HepG2 (cell line): ENCODE measurements around the gene NEDD4L. TPM values are rescaled to one million over a fixed set of nuclear protein-coding genes. Genes with fewer than 3 reads are reported as not detected.

Experiments used
- ATAC-seq: fragments of 200-7000 bp; cut with Tn5 transposase; 3 replicates; pipeline ENCODE4 v1.9.1; 2020; ENCODE audit warnings: mild to moderate bottlenecking, moderate library complexity
- BruUV-seq: library from RNA; stranded (reverse); fragments of 400-500 nt; replicated peaks from 2 replicates; lab custom pipeline; 2021; lab: Mats Ljungman, UMichigan
- CTCF ChIA-PET: fragments of 300-600 bp; formaldehyde crosslinking; extraction: SDS; loops from one replicate; lab custom pipeline; 2021; ENCODE audit warnings: low total read pairs, inconsistent platforms, low intra/inter-chr PET ratio; lab: Yijun Ruan, JAX
- POLR2A ChIA-PET: fragments of 350-600 bp; sonication (Branson Sonifier 250); formaldehyde crosslinking; loops from one replicate; lab custom pipeline; 2020; ENCODE audit warnings: antibody characterized with exemption, inconsistent platforms; lab: Yijun Ruan, JAX
- DNase-seq: peaks from one replicate; pipeline ENCODE4 v3.0.0-alpha.2; 2015; ENCODE audit warnings: low spot score
- FAIRE-seq: peaks from 3 replicates; lab custom pipeline; 2011; peaks lifted over from hg19 to GRCh38; lab: Jason Lieb, UNC
- H2AFZ ChIP-seq: one replicate; pipeline ENCODE4 v1.6.1; 2011; ENCODE audit warnings: low read length, inconsistent platforms
- H3K27ac ChIP-seq: fragments of 300-600 bp; 3 replicates; pipeline ENCODE4 v1.8.0; 2011; ENCODE audit warnings: mixed run types, mild to moderate bottlenecking, mixed read lengths, low read length, inconsistent platforms; ENCODE audit not compliant: insufficient read depth; ENCODE audit errors: extremely low read length
- H3K27me3 ChIP-seq, 2 experiments: fragments of 200-600 bp in 1 of 2; 2 replicates in 1 of 2; 3 replicates in 1 of 2; pipeline versions ENCODE4 v1.6.0 to v1.8.0; 2011; ENCODE audit warnings: low read length in 2 of 2, mild to moderate bottlenecking in 2 of 2, moderate library complexity in 2 of 2, inconsistent platforms in 1 of 2; ENCODE audit not compliant: insufficient read depth in 2 of 2, control insufficient read depth in 1 of 2
- H3K36me3 ChIP-seq, 2 experiments: fragments of 200-600 bp in 1 of 2; replicated peaks in 1 of 2; 2 replicates in 1 of 2; 3 replicates in 1 of 2; pipeline versions ENCODE4 v1.5.1 to v1.8.0; 2011; ENCODE audit warnings: low read length in 2 of 2, inconsistent platforms in 1 of 2; ENCODE audit not compliant: insufficient read depth in 2 of 2, control insufficient read depth in 1 of 2
- H3K4me1 ChIP-seq: 2 replicates; pipeline ENCODE4 v1.5.1; 2012; ENCODE audit warnings: low read length, inconsistent platforms; ENCODE audit not compliant: insufficient read depth
- H3K4me2 ChIP-seq: 2 replicates; pipeline ENCODE4 v1.6.0; 2011; ENCODE audit warnings: low read depth, low read length, inconsistent platforms
- H3K4me3 ChIP-seq, 3 experiments: fragments of 200-600 bp in 1 of 3; sonication (generic), shearing (Covaris generic) in 1 of 3; replicated peaks in 1 of 3; 2 replicates each; pipeline ENCODE4 v1.5.1; 2011 to 2016; ENCODE audit warnings: low read length in 3 of 3, inconsistent platforms in 2 of 3, low read depth in 2 of 3, mild to moderate bottlenecking in 2 of 3, control low read depth in 1 of 3, mixed read lengths in 1 of 3; ENCODE audit not compliant: insufficient read depth in 1 of 3
- H3K79me2 ChIP-seq: one replicate; pipeline ENCODE4 v1.6.1; 2011; ENCODE audit warnings: low read length, inconsistent platforms; ENCODE audit not compliant: insufficient read depth
- H3K9ac ChIP-seq: 2 replicates; pipeline ENCODE4 v1.6.0; 2011; ENCODE audit warnings: mild to moderate bottlenecking, low read depth, low read length, inconsistent platforms; ENCODE audit not compliant: insufficient read depth
- H3K9me3 ChIP-seq: 2 replicates; pipeline ENCODE4 v1.5.1; 2012; ENCODE audit warnings: mild to moderate bottlenecking, low read length
- H4K20me1 ChIP-seq: 2 replicates; pipeline ENCODE4 v1.6.0; 2011; ENCODE audit warnings: inconsistent platforms, mild to moderate bottlenecking, low read length, moderate library complexity; ENCODE audit not compliant: insufficient read depth
- HOXA3 ChIP-seq: sonication (generic); formaldehyde crosslinking; IDR thresholded peaks from 2 replicates; pipeline ENCODE4 v1.5.0; 2020; ENCODE audit warnings: missing genetic modification reagents
- MAFK ChIP-seq, 2 experiments: IDR thresholded peaks in 1 of 2; conservative IDR thresholded peaks in 1 of 2; 2 replicates each; pipeline ENCODE4 v1.6.1; 2011; ENCODE audit warnings: improper control_type of control experiment in 2 of 2, low read length in 2 of 2
- MED13 ChIP-seq: sonication (generic); formaldehyde crosslinking; IDR thresholded peaks from 2 replicates; pipeline ENCODE4 v1.5.0; 2020; ENCODE audit warnings: missing genetic modification reagents
- NBN ChIP-seq: fragments of 450-650 bp; conservative IDR thresholded peaks from 2 replicates; pipeline ENCODE4 v1.6.1; 2017
- PITX1 ChIP-seq: sonication (generic); formaldehyde crosslinking; IDR thresholded peaks from 2 replicates; pipeline ENCODE4 v1.5.1; 2020; ENCODE audit warnings: mild to moderate bottlenecking, missing genetic modification reagents
- ZFX ChIP-seq: sonication (generic); formaldehyde crosslinking; IDR thresholded peaks from 2 replicates; pipeline ENCODE4 v1.4.0; 2020; ENCODE audit warnings: mild to moderate bottlenecking, low read depth, missing genetic modification reagents, moderate library complexity
- ZNF547 ChIP-seq: sonication (generic); formaldehyde crosslinking; IDR thresholded peaks from 2 replicates; pipeline ENCODE4 v1.5.1; 2020; ENCODE audit warnings: mild to moderate bottlenecking, missing genetic modification reagents
- ZNF567 ChIP-seq: sonication (generic); formaldehyde crosslinking; IDR thresholded peaks from 2 replicates; pipeline ENCODE4 v1.8.1; 2023; ENCODE audit warnings: mild to moderate bottlenecking, missing genetic modification reagents, borderline replicate concordance
- ZNF598 ChIP-seq: sonication (generic); formaldehyde crosslinking; IDR thresholded peaks from 2 replicates; pipeline ENCODE4 v1.5.1; 2020; ENCODE audit warnings: mild to moderate bottlenecking, missing genetic modification reagents, borderline replicate concordance
- ZNF7 ChIP-seq: IDR thresholded peaks from 2 replicates; pipeline ENCODE4 v1.6.1; 2016; ENCODE audit warnings: missing biosample characterization, missing genetic modification reagents
- WGBS: methylation state at CpG from one replicate; pipeline ENCODE4 v1.1.6; 2017; ENCODE audit warnings: low lambda C conversion rate; 5-methylcytosine and 5-hydroxymethylcytosine counted together
- in situ Hi-C: cut with HindIII; loops from 2 replicates; pipeline ENCODE4 v1.10.0; 2017; ENCODE audit warnings: low pct_unique_long_range_greater_than_20kb; ENCODE audit not compliant: extremely low pct_ligation_motif_present
- intact Hi-C: fragments of 100-400 bp; cut with micrococcal nuclease; formaldehyde crosslinking; loops from one replicate; pipeline ENCODE4 v1.10.0; 2022; ENCODE audit not compliant: unreplicated experiment
- polyA plus RNA-seq, 8 experiments: library from polyadenylated mRNA; depleted of rRNA in 3 of 8; stranded (reverse) in 7 of 8; unstranded in 1 of 8; fragments of >200 nt; fragmentation: Illumina TruSeq in 4 of 8; extraction: Trizol in 4 of 8; gene quantifications; 2 replicates each; pipeline versions ENCODE4 v1.2.1 to v1.2.3, GENCODE V29; 2011 to 2016; ENCODE audit warnings: low read depth in 4 of 8, missing spikeins in 1 of 8, mixed read lengths in 1 of 8; ENCODE audit not compliant: insufficient read depth in 1 of 8
- total RNA-seq, 5 experiments: library from RNA; depleted of rRNA; stranded (reverse); fragments of >200 nt; fragmentation: Illumina TruSeq; extraction: Trizol; gene quantifications; 2 replicates each; pipeline ENCODE4 v1.2.3, GENCODE V29; 2016; ENCODE audit warnings: low read depth in 1 of 5
- TF ChIP-seq, protein P1 (sequence below): sonication (generic); formaldehyde crosslinking; IDR thresholded peaks from 2 replicates; pipeline ENCODE4 v1.8.0; 2022; ENCODE audit warnings: missing genetic modification reagents, mild to moderate bottlenecking, borderline replicate concordance
- TF ChIP-seq, protein P2 (sequence below): sonication (generic); formaldehyde crosslinking; IDR thresholded peaks from 2 replicates; pipeline ENCODE4 v1.5.0; 2020; ENCODE audit warnings: missing genetic modification reagents

The NEDD4L gene
- total and polyA plus RNA-seq, 2 of the 13 experiments (the other 11 are each of a cell fraction or from before 2014, with no cell fraction given): 168 to 390 TPM

DNA sequence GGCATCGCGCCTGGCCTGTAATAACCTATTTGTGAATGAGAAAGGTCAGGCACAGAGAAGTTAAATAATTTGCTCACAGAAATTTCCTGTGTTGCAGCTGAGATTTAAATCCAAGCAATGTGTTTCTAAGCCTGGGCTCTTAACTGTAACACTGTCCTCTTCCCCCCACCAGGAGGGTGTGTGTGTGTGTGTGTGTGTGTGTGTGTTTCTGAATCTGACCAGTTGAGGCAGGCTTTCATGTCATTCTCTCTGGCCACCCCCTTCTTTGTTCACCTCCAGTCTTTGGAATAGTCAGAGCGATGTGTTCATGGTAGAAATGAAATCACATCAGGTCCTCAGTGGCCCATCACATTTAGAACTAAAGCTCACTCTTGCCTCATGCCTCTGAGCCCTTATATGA is 81.2 kb downstream of the NEDD4L start:
- H2AFZ ChIP-seq: no peak overlapping the region
- no peak overlapping the region for H3K4me2 ChIP-seq
- in situ Hi-C loops (loop anchor here (10.0 kb wide), 1 partner anchor 170 kb away; no protein-coding TSS in a partner anchor), intact Hi-C loops (loop anchor here (5.0 kb wide), 1 partner anchor 57 kb away; no protein-coding TSS in a partner anchor)
- H3K9ac ChIP-seq: no peak overlapping the region
- no peak overlapping the region for H3K27ac ChIP-seq
- POLR2A ChIA-PET: no interaction called here
- H3K27me3 ChIP-seq: no peaks in the 10 kb centered on the region
- FAIRE-seq (no peak), DNase-seq (no peak), ATAC-seq (no peak)
- peaks cover 4% of the 10 kb centered on the region; the same call in 1 of the 2 replicates for H4K20me1 ChIP-seq
- 93% methylated on average over 2 of the region's 3 CpGs for WGBS
- no TSS peak for BruUV-seq
- H3K4me1 ChIP-seq: peaks cover 20% of the 10 kb centered on the region
- no peak for TF ChIP-seq HOXA3 (CRISPR knock-in tag)
- TF ChIP-seq, protein P1, sequence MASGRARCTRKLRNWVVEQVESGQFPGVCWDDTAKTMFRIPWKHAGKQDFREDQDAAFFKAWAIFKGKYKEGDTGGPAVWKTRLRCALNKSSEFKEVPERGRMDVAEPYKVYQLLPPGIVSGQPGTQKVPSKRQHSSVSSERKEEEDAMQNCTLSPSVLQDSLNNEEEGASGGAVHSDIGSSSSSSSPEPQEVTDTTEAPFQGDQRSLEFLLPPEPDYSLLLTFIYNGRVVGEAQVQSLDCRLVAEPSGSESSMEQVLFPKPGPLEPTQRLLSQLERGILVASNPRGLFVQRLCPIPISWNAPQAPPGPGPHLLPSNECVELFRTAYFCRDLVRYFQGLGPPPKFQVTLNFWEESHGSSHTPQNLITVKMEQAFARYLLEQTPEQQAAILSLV (CRISPR knock-in tag): no peak
- H3K9me3 ChIP-seq: no peaks in the 10 kb centered on the region
- no peaks in the 10 kb centered on the region; a peak in 1 of 5 replicates for H3K36me3 ChIP-seq
- H3K4me3 ChIP-seq: no peak overlapping the region
- peaks cover 21% of the 10 kb centered on the region for H3K79me2 ChIP-seq
- CTCF ChIA-PET: no interaction called here

DNA sequence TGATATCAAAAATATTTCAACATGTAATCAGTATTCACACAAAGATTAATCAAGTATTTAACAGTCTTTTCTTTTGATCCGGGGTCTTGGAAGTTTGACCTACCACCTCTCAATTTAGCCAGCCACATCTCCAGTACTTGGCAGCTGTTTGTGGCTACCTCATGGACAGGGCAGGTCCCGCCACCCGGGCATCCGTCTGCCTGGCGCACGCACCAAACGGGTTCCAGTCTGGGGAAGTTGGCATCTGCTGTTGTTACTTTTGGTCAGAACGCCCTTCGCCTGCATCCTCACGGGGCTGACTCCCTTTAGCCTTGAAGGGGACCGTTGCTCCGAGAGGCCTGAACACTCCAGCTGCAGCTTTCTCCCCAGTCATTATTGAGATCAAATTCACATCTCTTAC is 81.7 kb downstream of the NEDD4L start:
- ChIA-PET POLR2A (no interaction called here), CTCF (no interaction called here)
- H3K27me3 ChIP-seq: no peaks in the 10 kb centered on the region
- H4K20me1 ChIP-seq: peaks cover 4% of the 10 kb centered on the region; the same call in 1 of the 2 replicates
- H3K9ac ChIP-seq: no peak overlapping the region
- no peak overlapping the region for H3K4me3 ChIP-seq
- ATAC-seq (no peak), FAIRE-seq (no peak), DNase-seq (no peak)
- 100% methylated on average over 7 of the region's 12 CpGs for WGBS
- H2AFZ ChIP-seq: no peak overlapping the region
- no peaks in the 10 kb centered on the region for H3K9me3 ChIP-seq
- no peaks in the 10 kb centered on the region; a peak in 1 of 5 replicates for H3K36me3 ChIP-seq
- H3K4me1 ChIP-seq: peaks cover 20% of the 10 kb centered on the region
- H3K4me2 ChIP-seq: no peak overlapping the region
- in situ Hi-C loops (loop anchor here (10.0 kb wide), 1 partner anchor 171 kb away; no protein-coding TSS in a partner anchor), intact Hi-C loops (loop anchor here (5.0 kb wide), 1 partner anchor 57 kb away; no protein-coding TSS in a partner anchor)
- H3K27ac ChIP-seq: no peak overlapping the region
- H3K79me2 ChIP-seq: peaks cover 21% of the 10 kb centered on the region
- BruUV-seq: no TSS peak
- TF ChIP-seq ZNF7 (CRISPR knock-in tag): no peak
- TF ChIP-seq NBN: no peak
- no peak for TF ChIP-seq MAFK (conservative IDR thresholded peaks at IDR 0.05 in 1 of 2, IDR thresholded peaks at IDR 0.05 in 1 of 2; ENCODE audit: low read length in 2 of 2)
- no peak for TF ChIP-seq PITX1 (CRISPR knock-in tag)
- no peak for TF ChIP-seq ZFX (CRISPR knock-in tag)
- no peak for TF ChIP-seq MED13 (CRISPR knock-in tag)
- TF ChIP-seq ZNF567 (CRISPR knock-in tag): no peak
- no peak for TF ChIP-seq ZNF547 (CRISPR knock-in tag)
- TF ChIP-seq, protein P2, sequence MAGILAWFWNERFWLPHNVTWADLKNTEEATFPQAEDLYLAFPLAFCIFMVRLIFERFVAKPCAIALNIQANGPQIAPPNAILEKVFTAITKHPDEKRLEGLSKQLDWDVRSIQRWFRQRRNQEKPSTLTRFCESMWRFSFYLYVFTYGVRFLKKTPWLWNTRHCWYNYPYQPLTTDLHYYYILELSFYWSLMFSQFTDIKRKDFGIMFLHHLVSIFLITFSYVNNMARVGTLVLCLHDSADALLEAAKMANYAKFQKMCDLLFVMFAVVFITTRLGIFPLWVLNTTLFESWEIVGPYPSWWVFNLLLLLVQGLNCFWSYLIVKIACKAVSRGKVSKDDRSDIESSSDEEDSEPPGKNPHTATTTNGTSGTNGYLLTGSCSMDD (CRISPR knock-in tag): no peak
- TF ChIP-seq ZNF598 (CRISPR knock-in tag): no peak
